Endothelial cell of umbilical vein (primary cell): ENCODE data around the gene NBL1. TPM values are rescaled to one million over a fixed set of nuclear protein-coding genes. Genes with fewer than 3 reads are reported as not detected.

ENCODE experiments used
- BruUV-seq: library from RNA; stranded (reverse); fragments of 400-500 nt; replicated peaks from 2 replicates; lab custom pipeline; 2021; lab: Mats Ljungman, UMichigan
- CTCF ChIA-PET: fragments of 300-600, 350-600 bp; sonication (Branson Sonifier 250); formaldehyde crosslinking; loops from one replicate; lab custom pipeline; 2021; ENCODE audit warnings: antibody characterized with exemption, inconsistent platforms; lab: Charles Lee
- POLR2A ChIA-PET: fragments of 300-600, 350-600 bp; sonication (Branson Sonifier 250); formaldehyde crosslinking; loops from one replicate; lab custom pipeline; 2021; ENCODE audit warnings: antibody characterized with exemption, inconsistent platforms; lab: Charles Lee
- DNase-seq: peaks from one replicate; pipeline ENCODE4 v3.0.0-alpha.2; 2011; ENCODE audit warnings: low read depth, low spot score
- FAIRE-seq: peaks from 2 replicates; lab custom pipeline; 2011; peaks lifted over from hg19 to GRCh38; lab: Jason Lieb, UNC
- H2AFZ ChIP-seq: 2 replicates; pipeline ENCODE4 v1.6.0; 2012; ENCODE audit warnings: low read depth, low read length, control low read depth, inconsistent platforms
- H3K27ac ChIP-seq: 2 replicates; pipeline ENCODE4 v1.5.1; 2011; ENCODE audit warnings: low read depth, mild to moderate bottlenecking, control low read depth, low read length, moderate library complexity; ENCODE audit not compliant: insufficient read depth
- H3K27me3 ChIP-seq, 2 experiments: 2 replicates each; pipeline versions ENCODE4 v1.6.0 to v1.6.1; 2011; ENCODE audit warnings: low read length in 2 of 2, mixed read lengths in 1 of 2; ENCODE audit not compliant: control insufficient read depth in 2 of 2, insufficient read depth in 2 of 2
- H3K36me3 ChIP-seq, 2 experiments: 2 replicates in 1 of 2; 3 replicates in 1 of 2; pipeline ENCODE4 v1.5.1; 2011; ENCODE audit warnings: low read length in 2 of 2, mild to moderate bottlenecking in 1 of 2, moderate library complexity in 1 of 2; ENCODE audit not compliant: control insufficient read depth in 2 of 2, insufficient read depth in 2 of 2; ENCODE audit errors: extremely low read depth in 1 of 2
- H3K4me1 ChIP-seq: 3 replicates; pipeline ENCODE4 v1.5.1; 2011; ENCODE audit warnings: mild to moderate bottlenecking, low read length; ENCODE audit not compliant: control insufficient read depth, insufficient read depth; ENCODE audit errors: extremely low read depth
- H3K4me2 ChIP-seq: 2 replicates; pipeline ENCODE4 v1.6.1; 2011; ENCODE audit warnings: low read length, control low read depth, mixed read lengths; ENCODE audit not compliant: insufficient read depth
- H3K4me3 ChIP-seq, 3 experiments: fragments of 200-600 bp in 1 of 3; sonication (generic), shearing (Covaris generic) in 1 of 3; replicated peaks in 1 of 3; 2 replicates each; pipeline ENCODE4 v1.5.1; 2011 to 2016; ENCODE audit warnings: control low read depth in 3 of 3, low read length in 3 of 3, mild to moderate bottlenecking in 2 of 3, inconsistent platforms in 1 of 3, low read depth in 1 of 3, moderate library complexity in 1 of 3; ENCODE audit not compliant: insufficient read depth in 1 of 3
- H3K79me2 ChIP-seq: 2 replicates; pipeline ENCODE4 v1.6.0; 2012; ENCODE audit warnings: low read length, inconsistent platforms; ENCODE audit not compliant: control insufficient read depth, insufficient read depth
- H3K9ac ChIP-seq: replicated peaks from 2 replicates; pipeline ENCODE3; 2011; ENCODE audit warnings: low read length, control low read depth; ENCODE audit not compliant: insufficient read depth; ENCODE audit errors: extremely low read depth
- H3K9me1 ChIP-seq: replicated peaks from 3 replicates; pipeline ENCODE4 v1.6.0; 2011; ENCODE audit warnings: mild to moderate bottlenecking, low read length; ENCODE audit not compliant: control insufficient read depth, insufficient read depth; ENCODE audit errors: extremely low read depth
- H3K9me3 ChIP-seq: replicated peaks from 2 replicates; pipeline ENCODE4 v1.5.1; 2012; ENCODE audit warnings: low read length, inconsistent platforms; ENCODE audit not compliant: control insufficient read depth, insufficient read depth
- H4K20me1 ChIP-seq: replicated peaks from 2 replicates; pipeline ENCODE3; 2011; ENCODE audit warnings: mild to moderate bottlenecking, low read length; ENCODE audit not compliant: control insufficient read depth, insufficient read depth; ENCODE audit errors: extremely low read depth
- CTCF ChIP-seq, 2 donors: IDR thresholded peaks; 1 replicate in 1 of 2; 2 replicates in 1 of 2; pipeline ENCODE4 v1.5.1; 2011; ENCODE audit warnings: low read length in 2 of 2, mild to moderate bottlenecking in 2 of 2, moderate library complexity in 2 of 2, control low read depth in 1 of 2, inconsistent platforms in 1 of 2, low read depth in 1 of 2; ENCODE audit not compliant: insufficient read depth in 1 of 2; ENCODE audit errors: extremely low read depth in 1 of 2
- FOS ChIP-seq: IDR thresholded peaks from 2 replicates; pipeline ENCODE4 v1.6.1; 2011; ENCODE audit warnings: mild to moderate bottlenecking, low read length, moderate library complexity, borderline replicate concordance; ENCODE audit not compliant: insufficient read depth
- GATA2 ChIP-seq: IDR thresholded peaks from 2 replicates; pipeline ENCODE4 v1.7.0; 2011; ENCODE audit warnings: low read depth, mild to moderate bottlenecking, moderate library complexity, mixed read lengths, low read length; ENCODE audit not compliant: insufficient read length, insufficient read depth
- JUN ChIP-seq: IDR thresholded peaks from 2 replicates; pipeline ENCODE4 v1.6.1; 2011; ENCODE audit warnings: borderline replicate concordance, low read depth; ENCODE audit not compliant: insufficient read length, insufficient read depth
- MAX ChIP-seq: IDR thresholded peaks from 2 replicates; pipeline ENCODE4 v1.6.1; 2011; ENCODE audit not compliant: insufficient read depth, insufficient read length
- MYC ChIP-seq: IDR thresholded peaks from one replicate; pipeline ENCODE4 v1.6.1; 2011; ENCODE audit warnings: mild to moderate bottlenecking, low read depth, low read length
- POLR2A ChIP-seq: IDR thresholded peaks from 2 replicates; pipeline ENCODE4 v1.6.1; 2012; ENCODE audit warnings: low read depth, mild to moderate bottlenecking, control low read depth, low read length
- POLR2AphosphoS5 ChIP-seq: IDR thresholded peaks from 2 replicates; pipeline ENCODE4 v1.6.1; 2012; ENCODE audit warnings: low read depth, mild to moderate bottlenecking, control low read depth, low read length, moderate library complexity; ENCODE audit not compliant: insufficient read depth
- dilution Hi-C: fragments of 300-500 bp; cut with MboI; formaldehyde crosslinking; loops from one replicate; pipeline ENCODE4 v1.15.0; 2019; ENCODE audit warnings: low sequenced_read_pairs; ENCODE audit not compliant: extremely low pct_ligation_motif_present
- intact Hi-C: fragments of 100-400 bp; cut with micrococcal nuclease; formaldehyde crosslinking; loops from one replicate; pipeline ENCODE4 v1.10.0; 2022
- polyA plus RNA-seq, 4 experiments: library from polyadenylated mRNA; depleted of rRNA in 3 of 4; stranded (reverse) in 3 of 4; unstranded in 1 of 4; fragments of >200 nt; gene quantifications; 2 replicates each; pipeline versions ENCODE4 v1.2.1 to v1.2.3, GENCODE V29; 2011 to 2012; ENCODE audit warnings: missing spikeins in 1 of 4
- total RNA-seq: library from RNA; stranded (reverse); gene quantifications from 2 replicates; pipeline ENCODE4 v1.2.3, GENCODE V29; 2021

The NBL1 gene
- total and polyA plus RNA-seq, 2 donors (not counting 3 experiments of a cell fraction or from before 2014, with no cell fraction given), result 36.2 to 40.5 TPM

- no peak for FAIRE-seq
- Histone ChIP-seq H3K9me3 (no peaks in the 10 kb centered on the region), H3K4me2 (no peak overlapping the region), H3K4me1 (no peaks in the 10 kb centered on the region), H3K36me3 (no peaks in the 10 kb centered on the region), H3K9me1 (no peaks in the 10 kb centered on the region), H3K4me3 (no peak overlapping the region), H3K27ac (no peak overlapping the region), H3K27me3 (no peaks in the 10 kb centered on the region), H2AFZ (no peak overlapping the region), H4K20me1 (no peaks in the 10 kb centered on the region), H3K79me2 (no peaks in the 10 kb centered on the region), H3K9ac (no peak overlapping the region)
- dilution Hi-C loops (no loop called here), intact Hi-C loops (no loop called here)
- POLR2A ChIA-PET, result no interaction called here
- CTCF ChIA-PET, result interaction anchor here (1.1 to 10.5 kb wide), 2 partner anchors 18 to 28 kb away, joined by 4 to 53 read pairs; no protein-coding TSS in a partner anchor
- BruUV-seq, result no TSS peak
- DNase-seq, result no peak
- TF ChIP-seq CTCF (IDR thresholded peaks at IDR 0.05; ENCODE audit: extremely low read depth in 1 of 2, insufficient read depth in 1 of 2, low read depth in 1 of 2, low read length in 2 of 2), result no peak
- no peak for TF ChIP-seq JUN
- no peak for TF ChIP-seq FOS
- no peak for TF ChIP-seq POLR2AphosphoS5
- no peak for TF ChIP-seq MAX
- TF ChIP-seq POLR2A, result no peak
- no peak for TF ChIP-seq MYC
- no peak for TF ChIP-seq GATA2
Measured at GRCh38 chr1:19687414-19687813, 43.3 kb downstream of the NBL1 start.
